GF-D8 (cell line): ENCODE measurements around the gene CDK5RAP1.

ENCODE experiments used
- DNase-seq: peaks from one replicate; lab custom pipeline; 2025; lab: John Stamatoyannopoulos, UW

The CDK5RAP1 gene

DNA sequence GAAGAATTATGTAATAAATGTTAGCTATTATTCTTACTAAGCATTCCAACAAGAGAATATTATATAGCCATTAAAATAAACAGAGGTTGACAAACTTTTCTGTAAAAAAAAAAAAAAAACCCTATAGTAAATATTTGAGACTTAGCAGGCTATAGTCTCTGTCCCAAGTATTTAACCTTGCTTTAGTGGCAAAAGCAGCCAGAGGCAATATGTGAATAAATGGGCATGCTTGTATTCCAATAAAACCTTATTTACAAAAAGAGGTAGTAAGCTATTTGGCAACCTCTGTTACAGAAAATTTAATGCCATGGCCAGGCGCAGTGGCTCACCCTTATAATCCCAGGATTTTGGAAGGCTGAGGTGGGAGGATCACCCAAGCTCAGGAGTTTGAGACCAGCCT, 14.6 kb downstream of the CDK5RAP1 start:
- DNase-seq, result no peak

DNA sequence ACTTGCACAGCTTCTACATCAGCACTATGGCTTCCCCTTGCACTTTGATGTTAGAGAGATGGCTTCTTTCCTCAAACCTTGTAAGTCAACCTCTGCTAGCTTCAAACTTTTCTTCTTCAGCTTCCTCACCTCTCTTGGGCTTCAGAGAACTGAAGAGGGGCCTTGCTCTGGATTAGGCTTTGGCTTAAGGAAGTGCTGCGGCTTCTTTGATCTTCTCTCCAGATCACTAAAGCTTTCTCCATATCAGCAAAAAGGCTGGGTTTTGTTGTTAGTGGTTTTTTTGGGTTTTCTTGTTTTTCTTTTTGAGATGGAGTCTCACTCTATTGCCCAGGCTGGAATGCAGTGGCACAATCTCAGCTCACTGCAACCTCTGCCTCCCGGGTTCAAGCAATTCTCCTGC, 24.0 kb downstream of the CDK5RAP1 start:
- DNase-seq, result no peak

DNA sequence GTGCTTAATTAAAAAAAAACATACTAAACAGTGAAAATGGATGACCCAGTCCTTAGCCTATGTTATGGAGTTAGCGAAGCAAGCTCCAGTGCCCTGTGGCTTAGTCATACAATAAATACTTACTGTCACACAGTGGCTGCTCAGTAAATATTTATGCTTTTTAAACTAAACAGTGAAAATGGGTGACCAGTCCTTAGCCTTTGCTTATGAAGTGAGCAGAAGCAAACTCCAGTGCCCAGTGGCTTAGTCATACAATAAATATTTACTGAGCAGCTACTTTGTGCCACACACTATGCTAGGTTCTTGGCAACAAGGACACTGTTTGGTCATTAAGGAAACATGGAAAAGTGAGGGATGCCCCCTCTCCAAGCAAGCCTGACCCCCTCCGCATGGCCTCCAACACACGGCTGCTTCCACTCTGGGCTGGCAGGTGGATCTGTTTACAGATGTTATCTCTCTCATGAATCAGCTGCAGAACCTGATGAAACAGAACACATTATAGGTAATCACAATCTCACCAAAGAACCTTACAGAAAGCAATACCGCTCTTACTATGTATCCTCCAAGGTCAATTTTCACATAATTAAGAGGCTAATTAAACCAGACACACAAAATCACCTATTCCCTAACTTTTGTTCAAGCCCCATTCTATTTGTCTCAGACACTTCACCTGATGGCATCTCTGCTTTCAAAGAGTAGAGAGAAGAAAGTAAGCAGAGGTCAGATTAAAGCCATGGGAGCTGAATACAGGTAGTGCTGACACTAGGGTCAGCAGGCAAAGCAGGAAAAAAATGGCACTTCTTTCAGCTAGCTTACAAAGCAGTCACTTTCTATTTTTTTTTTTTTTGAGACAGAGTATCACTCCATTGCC, 27.3 kb downstream of the CDK5RAP1 start:
- no peak for DNase-seq

DNA sequence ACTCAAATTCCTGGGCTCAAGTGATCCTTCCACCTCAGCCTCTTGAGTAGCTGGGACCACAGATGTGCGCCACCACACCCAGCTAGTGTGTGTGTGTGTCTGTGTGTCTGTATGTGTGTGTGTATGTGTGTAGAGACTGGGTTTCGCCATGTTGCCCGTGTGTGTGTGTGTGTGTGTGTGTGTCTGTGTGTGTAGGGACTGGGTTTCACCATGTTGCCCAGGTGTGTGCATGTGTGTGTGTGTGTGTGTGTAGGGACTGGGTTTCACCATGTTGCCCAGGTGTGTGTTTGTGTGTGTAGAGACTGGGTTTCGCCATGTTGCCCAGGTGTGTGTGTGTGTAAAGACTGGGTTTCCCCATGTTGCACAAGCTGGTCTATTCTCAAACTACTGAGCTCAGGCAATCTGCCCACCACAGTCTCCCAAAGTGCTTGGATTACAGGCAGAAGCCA, 28.3 kb downstream of the CDK5RAP1 start:
- DNase-seq, result no peak

DNA sequence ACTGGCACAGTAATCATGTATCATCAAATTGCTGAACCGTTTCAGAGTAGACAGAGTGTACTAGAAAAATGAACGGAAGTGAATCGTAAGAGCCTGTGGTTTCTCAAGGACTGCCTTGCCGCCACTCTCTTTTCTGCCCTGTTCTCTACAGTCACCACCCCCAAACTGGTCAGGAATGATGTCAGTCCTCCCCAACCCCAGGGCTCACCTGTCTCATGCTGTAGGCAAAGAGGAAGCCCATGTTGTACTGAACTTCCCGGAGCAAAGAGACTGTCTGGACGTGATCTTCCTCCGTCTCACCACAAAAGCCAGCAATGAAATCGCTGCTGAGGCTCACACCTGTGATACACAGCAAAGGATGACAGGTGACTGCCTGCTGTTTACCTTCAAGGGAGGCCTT, 31.0 kb downstream of the CDK5RAP1 start:
- no peak for DNase-seq

DNA sequence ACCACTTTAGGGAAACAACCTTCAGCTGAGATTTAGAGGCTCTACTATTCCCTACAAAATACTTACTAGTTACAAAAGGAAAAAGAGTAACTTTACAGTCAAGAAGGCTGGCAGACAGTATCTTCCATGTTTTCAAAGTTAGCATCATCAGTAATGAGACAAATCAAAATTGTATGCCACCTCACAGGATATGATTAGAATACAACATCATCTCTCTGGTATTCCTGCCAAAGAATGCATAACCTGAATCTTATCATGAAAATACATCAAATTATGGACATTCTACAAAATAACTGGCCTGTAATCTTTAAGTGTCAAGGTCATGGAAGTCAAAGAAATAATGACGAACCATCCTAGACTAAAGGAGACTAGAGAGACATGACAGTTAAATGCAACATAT, 38.4 kb downstream of the CDK5RAP1 start:
- no peak for DNase-seq

DNA sequence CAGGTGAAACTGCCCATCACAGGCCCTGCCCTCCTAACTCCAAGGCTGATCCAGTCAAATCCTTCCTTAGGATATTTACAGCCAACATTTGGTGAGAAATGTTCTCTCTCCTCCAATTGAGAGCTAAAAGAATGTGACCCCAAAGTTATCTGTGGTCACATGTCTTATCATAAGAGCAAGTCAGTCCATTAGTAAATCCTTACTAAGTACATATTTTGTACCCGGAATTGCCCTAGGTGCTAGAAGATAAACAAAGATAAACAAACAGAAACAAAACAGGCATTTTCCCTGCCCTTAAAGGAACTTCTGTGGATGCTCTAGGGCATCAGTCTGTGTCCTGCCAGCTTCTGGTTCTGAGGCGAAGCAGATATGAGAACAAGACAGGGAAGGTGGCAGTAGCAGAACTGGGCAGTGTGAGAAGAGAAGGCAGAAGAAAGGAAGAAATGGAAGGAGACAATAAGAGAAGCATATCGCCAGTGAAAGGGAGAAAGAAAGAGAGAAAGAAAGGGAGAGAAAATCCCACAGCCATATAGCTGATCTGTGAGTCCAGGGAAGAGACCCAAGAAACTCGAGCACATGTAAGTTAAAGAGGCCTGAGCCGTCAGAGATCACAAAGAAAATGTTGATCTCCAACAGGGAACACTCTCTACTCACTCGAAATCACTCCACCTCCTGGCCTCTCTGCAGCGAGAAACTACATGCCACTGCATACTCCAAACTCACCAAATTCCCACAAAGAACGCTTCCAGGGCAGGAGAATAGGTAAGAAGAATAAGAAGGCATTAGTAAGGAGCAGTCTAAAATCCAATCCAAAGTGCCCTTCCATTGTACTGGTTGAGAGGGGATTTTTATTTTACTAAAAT, 41.7 kb downstream of the CDK5RAP1 start:
- DNase-seq, result no peak

DNA sequence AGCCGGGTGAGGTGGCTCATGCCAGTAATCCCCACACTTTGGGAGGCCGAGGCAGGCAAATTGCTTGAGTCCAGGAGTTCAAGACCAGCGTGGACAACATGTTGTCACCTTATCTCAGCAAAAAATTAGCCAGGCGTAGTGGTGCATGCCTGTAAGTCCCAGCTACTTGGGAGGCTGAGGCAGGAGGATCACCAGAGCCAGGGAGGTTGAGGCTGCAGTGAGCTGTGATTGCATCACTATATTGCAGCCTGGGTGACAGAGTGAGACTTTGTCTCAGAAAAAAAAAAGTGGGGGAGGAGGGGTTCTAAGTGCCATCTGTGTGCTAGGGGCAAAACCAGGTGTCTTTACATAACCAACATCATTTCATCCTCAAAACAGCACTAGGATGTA, 48.3 kb downstream of the CDK5RAP1 start:
- DNase-seq, result no peak

DNA sequence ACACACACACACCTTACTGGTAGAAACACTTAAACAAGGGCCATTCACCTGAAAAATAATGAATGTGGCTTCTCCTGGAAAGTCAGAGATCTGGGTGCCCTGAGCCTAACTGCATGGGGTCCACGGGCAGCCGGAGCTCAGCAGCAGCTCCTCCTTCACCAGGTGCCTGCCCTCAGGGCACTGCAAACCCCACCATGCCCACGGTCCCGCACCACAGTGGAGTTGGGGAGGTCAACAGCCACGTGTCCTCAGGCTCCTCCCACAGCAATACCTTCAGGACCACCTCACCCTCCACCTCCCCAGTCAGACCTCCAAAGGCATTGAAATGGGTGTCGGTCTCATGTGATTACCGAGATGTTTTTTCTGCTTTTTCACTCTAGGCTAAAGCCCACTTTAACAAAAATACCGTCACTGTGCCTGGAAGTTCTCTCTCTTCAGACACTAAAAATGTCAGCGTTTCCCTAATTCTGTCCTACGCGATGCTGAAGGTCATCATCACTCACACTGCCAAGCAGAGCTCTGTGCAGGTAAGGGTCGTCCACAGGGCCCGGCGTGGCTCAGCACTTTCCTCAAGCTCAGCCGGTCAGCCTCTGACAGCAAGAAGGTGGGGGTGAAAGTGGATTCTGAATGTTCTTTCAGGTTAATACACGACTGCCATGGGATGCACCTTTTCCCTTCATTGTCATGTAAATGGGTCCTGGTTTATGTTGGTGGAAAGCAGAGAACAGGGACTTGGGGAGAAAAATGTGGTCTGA, 48.9 kb downstream of the CDK5RAP1 start:
- no peak for DNase-seq

DNA sequence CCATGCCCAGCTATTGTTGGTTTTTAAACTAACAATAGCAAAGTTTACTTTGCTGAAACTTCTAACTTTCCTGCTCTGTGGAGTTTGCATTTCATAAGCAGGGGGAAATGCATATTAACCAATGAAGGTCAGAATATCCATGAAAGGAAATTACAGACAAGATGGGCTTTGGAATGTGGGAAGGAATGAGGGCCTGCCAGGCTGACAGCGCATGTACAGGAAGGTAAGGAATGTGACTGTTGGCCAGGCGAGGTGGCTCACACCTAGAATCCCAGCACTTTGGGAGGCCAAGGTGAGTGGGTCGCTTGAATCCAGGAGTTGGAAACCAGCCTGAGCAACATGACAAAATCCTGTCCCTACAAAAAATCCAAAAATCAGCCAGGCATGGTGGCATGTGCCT, 49.6 kb downstream of the CDK5RAP1 start:
- DNase-seq, result no peak

DNA sequence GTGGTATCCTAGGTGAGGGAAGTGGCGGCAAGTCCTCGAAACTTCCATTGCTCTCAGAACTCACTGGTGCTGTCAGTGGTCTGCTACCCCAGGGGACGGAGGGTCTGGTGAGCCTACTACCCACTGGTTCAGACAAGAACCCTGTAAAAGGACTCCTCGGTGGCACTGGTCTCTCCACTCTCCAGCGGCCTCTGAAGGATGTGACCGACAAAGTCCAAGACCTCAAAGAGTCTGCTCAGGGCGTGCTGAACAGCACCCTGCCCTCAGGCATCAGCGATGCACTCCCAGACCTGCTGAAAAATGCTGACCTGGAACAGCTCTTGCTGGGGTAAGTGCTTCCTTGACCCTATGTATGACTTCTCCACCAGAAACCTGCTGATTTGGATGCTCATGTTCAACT, 51.8 kb downstream of the CDK5RAP1 start:
- no peak for DNase-seq

DNA sequence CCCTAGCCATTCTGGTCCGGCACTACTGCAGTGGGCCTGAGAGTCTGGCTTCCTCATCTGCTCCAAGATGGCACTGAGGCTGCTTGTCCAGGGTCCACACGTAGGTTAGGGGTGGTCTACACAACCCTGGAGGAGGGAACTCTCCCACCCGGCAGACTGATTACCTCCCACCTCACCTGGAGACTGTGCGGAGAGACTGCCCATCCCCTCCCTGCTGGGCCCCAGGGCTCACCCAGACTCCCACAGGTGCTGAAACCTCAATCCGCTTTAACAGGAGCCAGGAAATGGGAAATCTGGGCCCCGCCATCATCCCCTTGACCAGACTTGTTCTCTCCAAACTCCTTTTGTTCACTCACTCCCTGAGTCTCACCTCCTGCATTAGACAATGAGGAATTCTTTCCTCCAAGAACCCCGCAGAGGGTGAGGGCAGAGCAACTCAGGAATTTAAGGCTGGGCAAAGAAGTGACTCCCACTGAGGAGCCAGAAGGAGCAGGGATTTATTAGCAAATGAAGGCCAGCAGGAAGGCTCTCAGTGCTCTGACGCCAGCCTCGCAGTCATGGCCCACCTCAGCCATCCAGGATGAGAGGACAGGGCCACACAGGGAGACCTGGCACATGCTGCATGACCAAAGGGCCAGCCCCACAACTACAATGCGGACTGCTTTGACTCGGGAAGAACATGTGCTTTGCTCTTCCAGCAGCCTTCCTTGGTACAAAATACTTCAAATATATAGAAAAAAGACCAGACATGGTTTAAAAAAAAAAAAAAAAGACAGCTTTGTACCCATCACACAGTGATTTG, 53.0 kb downstream of the CDK5RAP1 start:
- no peak for DNase-seq

DNA sequence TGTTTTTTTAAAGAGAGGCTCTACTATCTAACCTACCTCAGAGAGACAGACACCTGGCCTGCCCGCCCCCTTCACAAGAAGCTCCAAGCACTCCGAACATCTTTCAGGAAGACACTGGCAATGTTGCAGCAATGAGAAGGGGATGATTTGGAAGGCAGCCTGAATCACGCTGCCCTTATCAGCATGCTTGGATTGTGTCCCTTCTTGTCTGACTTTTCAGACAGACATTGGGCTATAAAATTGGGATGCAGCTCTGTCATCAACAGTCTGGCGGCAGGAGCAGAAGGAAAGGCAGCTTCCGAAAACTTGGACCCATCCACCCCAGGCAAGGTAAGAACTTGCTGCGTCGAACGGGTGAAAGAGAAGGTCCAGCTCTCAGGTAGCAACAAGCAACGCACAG, 56.0 kb downstream of the CDK5RAP1 start:
- no peak for DNase-seq

DNA sequence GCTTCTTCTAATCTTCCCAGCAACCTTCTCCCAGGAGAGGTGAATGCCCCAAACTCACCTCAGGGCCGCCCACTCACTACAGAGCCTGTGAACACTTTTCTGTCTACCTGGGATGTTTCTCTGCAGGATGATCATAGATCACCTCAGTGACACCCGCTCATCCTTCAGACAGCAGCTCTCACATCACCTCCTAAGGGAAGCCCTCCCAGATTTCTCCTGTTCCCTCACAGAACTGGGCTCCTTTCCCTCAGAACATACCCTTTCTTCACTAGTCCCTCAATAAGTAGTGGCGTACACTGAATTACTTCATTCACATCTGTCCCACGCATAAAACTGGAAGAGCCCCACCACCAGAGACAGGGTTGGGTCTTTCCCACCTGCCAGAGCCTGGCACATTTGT, 57.8 kb downstream of the CDK5RAP1 start:
- DNase-seq, result no peak

DNA sequence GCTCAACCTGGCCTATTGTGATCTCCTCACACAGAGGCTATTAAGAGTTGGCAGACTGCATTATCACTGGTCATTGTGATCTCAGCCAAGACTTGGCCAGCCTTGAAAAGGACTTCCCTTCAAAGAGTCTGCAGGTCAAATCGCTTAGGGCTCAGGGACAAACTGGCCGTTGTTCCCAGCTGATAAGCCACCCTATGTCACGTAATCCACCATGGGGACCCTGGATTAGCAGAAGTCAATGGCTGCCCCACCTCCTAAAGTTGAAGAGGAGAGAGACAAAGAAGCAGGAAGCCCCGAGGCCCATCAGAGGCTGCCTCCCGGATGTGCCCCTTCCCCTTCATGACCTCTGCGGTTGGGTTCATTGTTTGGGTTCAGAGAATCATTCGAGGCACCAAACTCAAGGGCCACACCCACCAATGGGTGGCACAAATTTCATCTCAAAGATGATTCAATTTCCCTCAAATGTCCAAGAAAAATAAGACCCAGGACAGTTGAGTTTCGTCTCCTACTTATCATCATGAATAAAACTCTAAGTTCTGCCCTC, 61.7 kb downstream of the CDK5RAP1 start:
- no peak for DNase-seq

DNA sequence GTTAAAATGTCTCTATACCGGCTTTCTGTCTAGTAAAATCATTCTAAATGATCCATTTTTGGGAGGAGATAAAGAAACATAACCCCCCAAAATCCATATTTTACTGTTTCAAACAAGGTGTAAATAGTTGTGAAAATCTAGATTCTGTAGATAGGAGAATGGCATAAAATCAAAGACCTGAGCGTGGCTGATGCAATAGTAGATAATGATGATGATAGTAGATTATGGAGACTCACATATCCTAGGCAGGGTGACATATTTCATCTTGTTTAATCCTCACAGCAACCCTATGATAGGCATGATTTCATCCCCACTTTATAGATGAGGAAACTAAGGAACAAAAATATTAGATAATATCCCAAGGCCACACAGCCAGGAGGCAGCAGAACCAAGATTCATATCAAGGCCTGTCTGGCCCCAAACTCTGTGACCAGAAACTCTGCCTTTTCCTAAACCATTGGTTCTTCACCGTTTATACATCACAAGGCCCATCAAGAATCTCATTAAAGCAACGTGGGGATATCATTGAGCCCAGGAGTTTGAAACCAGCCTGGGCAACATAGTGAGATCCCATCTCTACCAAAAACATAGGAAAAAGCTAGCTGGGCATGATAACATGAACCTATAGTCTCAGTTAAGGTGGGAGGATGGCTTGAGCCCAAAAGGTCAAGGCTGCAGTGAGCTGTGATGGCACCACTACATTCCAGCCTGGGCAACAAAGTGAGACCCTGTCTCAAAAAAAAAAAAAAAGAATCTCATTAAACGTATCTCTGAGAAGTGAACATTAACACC, 62.7 kb downstream of the CDK5RAP1 start:
- no peak for DNase-seq

DNA sequence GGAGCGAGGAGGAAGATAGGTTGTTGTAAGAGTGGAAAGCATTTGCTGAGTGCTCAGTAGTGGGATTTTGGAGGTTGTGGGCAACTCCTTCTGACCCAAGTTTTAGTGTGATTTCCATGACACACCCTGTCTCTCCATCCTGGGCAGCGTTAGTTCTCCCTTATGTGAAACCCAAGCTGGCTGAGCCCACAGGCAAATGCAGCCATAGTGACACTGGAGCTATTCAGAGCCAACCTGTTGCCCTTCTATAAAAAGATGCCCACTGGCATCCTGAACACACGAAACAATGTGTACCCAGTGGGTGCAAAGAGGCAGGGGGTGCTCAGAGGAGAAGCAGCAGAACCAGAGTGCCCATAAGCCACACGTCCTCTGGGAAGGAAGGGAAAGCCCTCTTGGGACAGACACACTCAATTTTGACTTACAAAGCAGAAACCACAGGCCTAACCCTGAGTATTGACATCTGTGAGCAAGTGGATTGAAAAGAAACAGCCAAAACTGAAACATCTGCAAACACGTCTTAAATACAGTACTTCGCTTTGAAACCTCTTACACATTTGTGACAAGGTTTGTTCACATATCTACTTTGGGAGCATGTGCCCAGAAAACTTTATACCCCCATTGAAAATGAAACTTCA, 63.7 kb downstream of the CDK5RAP1 start:
- no peak for DNase-seq

DNA sequence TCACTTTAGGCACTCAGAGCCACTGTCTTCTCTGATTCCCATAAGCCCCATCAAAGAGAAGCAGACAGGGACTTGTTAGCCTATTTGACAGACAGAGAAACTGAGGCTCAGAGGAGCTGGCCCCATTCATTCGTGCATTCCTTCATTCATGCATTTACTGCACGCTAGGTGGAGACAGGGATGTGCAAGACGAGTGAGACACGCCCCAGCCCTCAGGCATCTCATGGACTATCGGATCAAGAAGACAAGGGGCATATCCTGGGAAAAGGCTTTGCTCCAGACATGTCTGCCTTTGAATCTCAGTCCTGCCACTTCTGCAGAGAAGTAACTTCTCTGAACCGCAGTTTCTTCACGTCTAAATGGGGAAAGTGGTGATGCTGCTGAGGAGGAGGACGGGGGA, 64.2 kb downstream of the CDK5RAP1 start:
- DNase-seq, result no peak

DNA sequence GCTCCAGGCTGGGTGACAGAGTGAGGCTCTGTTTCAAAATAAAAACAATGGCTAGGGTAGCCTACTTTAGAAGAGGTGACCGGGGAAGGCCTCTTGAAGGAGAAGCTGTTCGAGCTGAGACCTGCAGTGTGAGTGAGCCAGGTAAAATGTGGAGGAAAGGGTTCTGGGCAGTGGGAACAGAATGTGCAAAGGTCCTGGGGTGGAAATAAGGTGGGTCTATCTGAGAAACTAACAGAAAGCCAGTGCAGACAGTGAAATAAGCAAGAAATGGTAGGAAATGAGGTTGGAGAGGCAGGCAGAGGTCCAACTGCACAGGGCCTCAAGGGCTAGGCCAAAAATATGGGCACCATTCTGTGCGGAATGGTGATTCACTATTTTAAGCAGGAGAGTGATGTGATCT, 64.9 kb downstream of the CDK5RAP1 start:
- DNase-seq, result no peak

DNA sequence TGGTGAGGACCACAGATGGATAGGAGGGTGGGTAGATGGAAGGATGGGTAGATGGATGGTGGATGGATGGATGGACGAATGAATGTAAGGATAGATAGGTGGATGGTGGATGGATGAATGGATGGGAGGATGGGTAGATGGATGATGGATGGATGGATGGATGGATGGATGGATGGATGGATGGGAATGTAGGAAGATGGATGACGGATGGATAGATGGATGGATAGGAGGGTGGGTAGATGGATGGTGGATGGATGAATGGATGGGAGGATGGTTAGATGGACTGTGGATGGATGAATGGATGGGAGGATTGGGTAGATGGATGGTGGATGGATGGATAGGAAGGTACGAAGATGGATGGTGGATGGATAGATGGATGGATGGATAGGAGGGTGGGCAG, 67.2 kb downstream of the CDK5RAP1 start:
- DNase-seq, result no peak
